Astrocyte (in vitro differentiated cells and primary cell): ENCODE results near the gene ST6GAL2. TPM values are rescaled to one million over a fixed set of nuclear protein-coding genes. Genes with fewer than 3 reads are reported as not detected.

Experiments used
- DNase-seq: peaks from one replicate; pipeline ENCODE4 v3.0.0-alpha.2; 2010; ENCODE audit warnings: low read depth
- FAIRE-seq: peaks from 2 replicates; lab custom pipeline; 2011; peaks lifted over from hg19 to GRCh38; lab: Jason Lieb, UNC
- H2AFZ ChIP-seq: 2 replicates; pipeline ENCODE4 v1.6.0; 2012; ENCODE audit warnings: low read depth, low read length, inconsistent platforms
- H3K27ac ChIP-seq: 2 replicates; pipeline ENCODE4 v1.5.1; 2011; ENCODE audit warnings: low read depth, low read length, inconsistent platforms
- H3K27me3 ChIP-seq: 2 replicates; pipeline ENCODE4 v1.6.0; 2011; ENCODE audit warnings: low read length, inconsistent platforms; ENCODE audit not compliant: insufficient read depth
- H3K36me3 ChIP-seq: 2 replicates; pipeline ENCODE4 v1.5.1; 2011; ENCODE audit warnings: low read length, inconsistent platforms; ENCODE audit not compliant: insufficient read depth
- H3K4me1 ChIP-seq: 2 replicates; pipeline ENCODE4 v1.5.1; 2011; ENCODE audit warnings: low read length, inconsistent platforms; ENCODE audit not compliant: insufficient read depth
- H3K4me2 ChIP-seq: 2 replicates; pipeline ENCODE4 v1.6.0; 2012; ENCODE audit warnings: low read length, inconsistent platforms
- H3K4me3 ChIP-seq: 2 replicates; pipeline ENCODE4 v1.5.1; 2011; ENCODE audit warnings: low read depth, mild to moderate bottlenecking, low read length, inconsistent platforms; ENCODE audit not compliant: insufficient read depth
- H3K79me2 ChIP-seq: 2 replicates; pipeline ENCODE4 v1.6.0; 2012; ENCODE audit warnings: mild to moderate bottlenecking, low read length, inconsistent platforms; ENCODE audit not compliant: insufficient read depth
- H3K9ac ChIP-seq: 2 replicates; pipeline ENCODE4 v1.6.0; 2012; ENCODE audit warnings: mild to moderate bottlenecking, low read length, inconsistent platforms
- H3K9me3 ChIP-seq: 2 replicates; pipeline ENCODE4 v1.5.1; 2012; ENCODE audit warnings: low read depth, mild to moderate bottlenecking, low read length, inconsistent platforms; ENCODE audit not compliant: insufficient read depth
- H4K20me1 ChIP-seq: 2 replicates; pipeline ENCODE4 v1.6.0; 2012; ENCODE audit warnings: low read length, inconsistent platforms; ENCODE audit not compliant: insufficient read depth
- H3K27ac Mint-ChIP-seq: one replicate; pipeline ENCODE4 v1.8.0; 2021; ENCODE audit warnings: mild to moderate bottlenecking, mixed read lengths; ENCODE audit not compliant: unreplicated experiment
- H3K27me3 Mint-ChIP-seq: one replicate; pipeline ENCODE4 v1.8.0; 2021; ENCODE audit warnings: low read depth, mixed read lengths; ENCODE audit not compliant: unreplicated experiment
- H3K36me3 Mint-ChIP-seq: one replicate; pipeline ENCODE4 v1.8.0; 2021; ENCODE audit warnings: low read depth, mixed read lengths; ENCODE audit not compliant: unreplicated experiment
- H3K4me1 Mint-ChIP-seq: one replicate; pipeline ENCODE4 v1.8.0; 2021; ENCODE audit warnings: low read depth, mixed read lengths; ENCODE audit not compliant: unreplicated experiment
- H3K4me3 Mint-ChIP-seq: one replicate; pipeline ENCODE4 v1.8.0; 2021; ENCODE audit warnings: mild to moderate bottlenecking, moderate library complexity, mixed read lengths; ENCODE audit not compliant: unreplicated experiment
- H3K9me3 Mint-ChIP-seq: one replicate; pipeline ENCODE4 v1.8.0; 2021; ENCODE audit warnings: mild to moderate bottlenecking, mixed read lengths; ENCODE audit not compliant: unreplicated experiment
- EZH2 ChIP-seq: IDR thresholded peaks from 2 replicates; pipeline ENCODE4 v1.6.1; 2012; ENCODE audit warnings: mild to moderate bottlenecking, low read length, inconsistent platforms; ENCODE audit not compliant: insufficient read depth
- total RNA-seq: library from RNA; stranded (reverse); gene quantifications from 2 replicates; pipeline ENCODE4 v1.2.1, GENCODE V29; 2021
- TF ChIP-seq, protein P1 (sequence below): IDR thresholded peaks from 2 replicates; pipeline ENCODE4 v1.5.1; 2011; ENCODE audit warnings: low read depth, mild to moderate bottlenecking, inconsistent platforms, low read length, moderate library complexity; ENCODE audit not compliant: insufficient read depth

The ST6GAL2 gene
- total RNA-seq, 1 donor from 2014 or later: 59.8 TPM

DNA sequence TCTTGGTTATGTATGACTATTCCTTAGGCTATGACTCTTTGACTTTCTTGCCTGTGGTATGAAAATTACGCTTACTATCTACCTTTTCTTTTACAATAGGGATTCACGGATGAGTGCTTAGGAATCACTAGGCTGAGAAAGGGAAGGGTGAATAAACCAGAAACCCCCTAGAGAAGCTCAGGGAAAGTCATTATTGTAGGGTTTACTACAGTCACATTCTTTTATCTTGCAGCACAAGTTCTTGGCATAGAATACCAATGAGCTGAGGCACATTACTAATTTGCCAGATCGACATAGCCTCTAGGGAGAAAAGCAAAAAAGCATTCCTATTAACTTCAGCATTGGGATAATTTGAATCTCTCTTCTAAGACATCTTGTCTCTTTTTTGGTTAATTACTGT lies 103.3 kb downstream of the ST6GAL2 start:
- Histone ChIP-seq H3K4me2 (no peak overlapping the region), H3K4me1 (no peaks in the 10 kb centered on the region), H3K4me3 (no peak overlapping the region), H3K27ac (no peak overlapping the region), H4K20me1 (no peaks in the 10 kb centered on the region), H3K36me3 (no peaks in the 10 kb centered on the region), H3K9me3 (no peaks in the 10 kb centered on the region), H3K9ac (no peak overlapping the region), H3K79me2 (no peaks in the 10 kb centered on the region), H3K27me3 (no peaks in the 10 kb centered on the region), H2AFZ (no peak overlapping the region)
- no peaks in the 10 kb centered on the region for H3K36me3 Mint-ChIP-seq
- DNase-seq (no peak), FAIRE-seq (no peak)
- no peaks in the 10 kb centered on the region for H3K27me3 Mint-ChIP-seq
- H3K4me1 Mint-ChIP-seq: peaks cover 5% of the 10 kb centered on the region
- TF ChIP-seq, protein P1, sequence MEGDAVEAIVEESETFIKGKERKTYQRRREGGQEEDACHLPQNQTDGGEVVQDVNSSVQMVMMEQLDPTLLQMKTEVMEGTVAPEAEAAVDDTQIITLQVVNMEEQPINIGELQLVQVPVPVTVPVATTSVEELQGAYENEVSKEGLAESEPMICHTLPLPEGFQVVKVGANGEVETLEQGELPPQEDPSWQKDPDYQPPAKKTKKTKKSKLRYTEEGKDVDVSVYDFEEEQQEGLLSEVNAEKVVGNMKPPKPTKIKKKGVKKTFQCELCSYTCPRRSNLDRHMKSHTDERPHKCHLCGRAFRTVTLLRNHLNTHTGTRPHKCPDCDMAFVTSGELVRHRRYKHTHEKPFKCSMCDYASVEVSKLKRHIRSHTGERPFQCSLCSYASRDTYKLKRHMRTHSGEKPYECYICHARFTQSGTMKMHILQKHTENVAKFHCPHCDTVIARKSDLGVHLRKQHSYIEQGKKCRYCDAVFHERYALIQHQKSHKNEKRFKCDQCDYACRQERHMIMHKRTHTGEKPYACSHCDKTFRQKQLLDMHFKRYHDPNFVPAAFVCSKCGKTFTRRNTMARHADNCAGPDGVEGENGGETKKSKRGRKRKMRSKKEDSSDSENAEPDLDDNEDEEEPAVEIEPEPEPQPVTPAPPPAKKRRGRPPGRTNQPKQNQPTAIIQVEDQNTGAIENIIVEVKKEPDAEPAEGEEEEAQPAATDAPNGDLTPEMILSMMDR: no peak
- TF ChIP-seq EZH2: no peak
- no peak overlapping the region for H3K27ac Mint-ChIP-seq
- no peaks in the 10 kb centered on the region for H3K9me3 Mint-ChIP-seq
- H3K4me3 Mint-ChIP-seq: no peak overlapping the region

GRCh38 chr2:106781196-106781595 lies 104.8 kb downstream of the ST6GAL2 start:
- H3K4me3 Mint-ChIP-seq: no peak overlapping the region
- H3K79me2 ChIP-seq: no peaks in the 10 kb centered on the region
- no peak overlapping the region for H3K4me3 ChIP-seq
- H3K27me3 Mint-ChIP-seq: no peaks in the 10 kb centered on the region
- no peak overlapping the region for H3K4me2 ChIP-seq
- H4K20me1 ChIP-seq: no peaks in the 10 kb centered on the region
- no peaks in the 10 kb centered on the region for H3K9me3 Mint-ChIP-seq
- H3K27me3 ChIP-seq: no peaks in the 10 kb centered on the region
- H3K27ac Mint-ChIP-seq: no peak overlapping the region
- no peaks in the 10 kb centered on the region for H3K4me1 ChIP-seq
- peaks cover 5% of the 10 kb centered on the region for H3K4me1 Mint-ChIP-seq
- H2AFZ ChIP-seq: no peak overlapping the region
- no peaks in the 10 kb centered on the region for H3K36me3 Mint-ChIP-seq
- H3K36me3 ChIP-seq: no peaks in the 10 kb centered on the region
- H3K9ac ChIP-seq: no peak overlapping the region
- no peak for FAIRE-seq
- no peak overlapping the region for H3K27ac ChIP-seq
- no peak for DNase-seq
- TF ChIP-seq, protein P1: no peak
- no peak for TF ChIP-seq EZH2
- no peaks in the 10 kb centered on the region for H3K9me3 ChIP-seq

DNA sequence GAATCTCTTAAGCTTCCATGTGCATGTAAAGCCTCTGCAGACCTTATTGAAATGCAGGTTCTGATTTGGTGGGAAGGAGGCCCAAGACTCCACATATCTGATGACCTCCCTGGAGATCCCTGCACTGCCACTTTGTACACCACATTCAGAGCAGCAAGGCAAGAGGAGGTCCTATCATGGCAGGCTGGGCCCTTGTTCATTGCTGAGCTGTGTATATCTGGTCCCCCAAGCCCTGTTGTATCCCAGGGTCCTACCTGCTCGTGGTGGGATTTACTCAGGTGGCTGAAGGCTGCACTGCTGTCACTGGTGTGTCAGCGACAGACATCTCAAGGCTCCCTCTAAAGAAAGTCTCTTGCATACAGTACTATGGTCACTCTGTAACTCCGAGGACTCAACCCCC lies 114.2 kb downstream of the ST6GAL2 start:
- H3K9me3 Mint-ChIP-seq: peaks cover 2% of the 10 kb centered on the region
- H3K36me3 Mint-ChIP-seq: no peaks in the 10 kb centered on the region
- Histone ChIP-seq H4K20me1 (no peaks in the 10 kb centered on the region), H3K4me3 (no peak overlapping the region), H3K4me1 (no peaks in the 10 kb centered on the region), H3K79me2 (no peaks in the 10 kb centered on the region), H3K4me2 (no peak overlapping the region), H3K27me3 (no peaks in the 10 kb centered on the region), H3K9me3 (no peaks in the 10 kb centered on the region), H3K9ac (no peak overlapping the region), H3K27ac (no peak overlapping the region), H2AFZ (no peak overlapping the region), H3K36me3 (no peaks in the 10 kb centered on the region)
- TF ChIP-seq EZH2: no peak
- H3K4me3 Mint-ChIP-seq: no peak overlapping the region
- DNase-seq: no peak
- H3K27ac Mint-ChIP-seq: no peak overlapping the region
- FAIRE-seq: no peak
- H3K27me3 Mint-ChIP-seq: peaks cover 9% of the 10 kb centered on the region
- no peaks in the 10 kb centered on the region for H3K4me1 Mint-ChIP-seq
